IMR-90 (cell line): ENCODE results near the gene TPM4.

Experiments
- BHLHE40 ChIP-seq: fragments of 150-350 bp; IDR thresholded peaks from 2 replicates; pipeline ENCODE4 v1.6.1; 2016; ENCODE audit warnings: mild to moderate bottlenecking, low read depth, low read length
- CEBPB ChIP-seq: IDR thresholded peaks from 2 replicates; pipeline ENCODE4 v1.6.1; 2012; ENCODE audit warnings: low read depth, low read length, improper control_type of control experiment
- MAFK ChIP-seq: IDR thresholded peaks from 2 replicates; pipeline ENCODE4 v1.6.1; 2012; ENCODE audit warnings: low read depth, low read length, improper control_type of control experiment
- MXI1 ChIP-seq: IDR thresholded peaks from 2 replicates; pipeline ENCODE4 v1.6.1; 2012; ENCODE audit warnings: low read depth, mild to moderate bottlenecking, low read length, moderate library complexity, borderline replicate concordance
- POLR2A ChIP-seq: IDR thresholded peaks from 2 replicates; pipeline ENCODE4 v1.6.1; 2012; ENCODE audit warnings: mild to moderate bottlenecking, low read depth, low read length
- RFX5 ChIP-seq: IDR thresholded peaks from 2 replicates; pipeline ENCODE4 v1.8.0; 2012; ENCODE audit warnings: low read depth, mild to moderate bottlenecking, low read length, moderate library complexity
- SMC3 ChIP-seq: fragments of 150-350 bp; IDR thresholded peaks from 2 replicates; pipeline ENCODE4 v1.6.1; 2016; ENCODE audit warnings: low read depth, mild to moderate bottlenecking, antibody characterized with exemption, low read length, moderate library complexity
- TF ChIP-seq, protein P1 (sequence below): conservative IDR thresholded peaks from 2 replicates; pipeline ENCODE4 v1.5.1; 2012; ENCODE audit warnings: mild to moderate bottlenecking, low read depth, low read length, improper control_type of control experiment
- TF ChIP-seq, protein P2 (sequence below): fragments of 150-350 bp; IDR thresholded peaks from 2 replicates; pipeline ENCODE4 v1.6.1; 2017; ENCODE audit warnings: mild to moderate bottlenecking, antibody characterized with exemption, low read length, low read depth

DNA sequence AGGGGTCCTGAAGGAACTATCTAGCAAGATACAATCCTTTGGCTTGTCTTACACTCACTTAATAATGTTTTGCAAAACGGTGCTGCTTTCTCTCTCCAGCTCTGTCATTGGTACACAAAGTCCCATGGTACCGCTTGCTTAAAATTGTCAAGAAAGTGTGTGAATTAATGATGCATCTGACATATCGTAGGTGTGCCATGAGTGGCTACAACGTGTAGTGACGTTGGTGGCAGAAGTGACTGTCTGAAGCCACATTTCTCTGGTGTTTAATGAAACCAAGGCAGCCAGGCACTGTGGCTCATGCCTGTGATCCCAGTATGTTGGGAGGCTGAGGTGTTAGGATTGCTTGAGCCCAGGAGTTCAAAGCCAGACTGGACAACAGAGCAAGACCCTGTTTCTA lies 69.8 kb downstream of the TPM4 start:
- TF ChIP-seq, protein P1, sequence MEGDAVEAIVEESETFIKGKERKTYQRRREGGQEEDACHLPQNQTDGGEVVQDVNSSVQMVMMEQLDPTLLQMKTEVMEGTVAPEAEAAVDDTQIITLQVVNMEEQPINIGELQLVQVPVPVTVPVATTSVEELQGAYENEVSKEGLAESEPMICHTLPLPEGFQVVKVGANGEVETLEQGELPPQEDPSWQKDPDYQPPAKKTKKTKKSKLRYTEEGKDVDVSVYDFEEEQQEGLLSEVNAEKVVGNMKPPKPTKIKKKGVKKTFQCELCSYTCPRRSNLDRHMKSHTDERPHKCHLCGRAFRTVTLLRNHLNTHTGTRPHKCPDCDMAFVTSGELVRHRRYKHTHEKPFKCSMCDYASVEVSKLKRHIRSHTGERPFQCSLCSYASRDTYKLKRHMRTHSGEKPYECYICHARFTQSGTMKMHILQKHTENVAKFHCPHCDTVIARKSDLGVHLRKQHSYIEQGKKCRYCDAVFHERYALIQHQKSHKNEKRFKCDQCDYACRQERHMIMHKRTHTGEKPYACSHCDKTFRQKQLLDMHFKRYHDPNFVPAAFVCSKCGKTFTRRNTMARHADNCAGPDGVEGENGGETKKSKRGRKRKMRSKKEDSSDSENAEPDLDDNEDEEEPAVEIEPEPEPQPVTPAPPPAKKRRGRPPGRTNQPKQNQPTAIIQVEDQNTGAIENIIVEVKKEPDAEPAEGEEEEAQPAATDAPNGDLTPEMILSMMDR = no peak
- TF ChIP-seq BHLHE40 (no peak), CEBPB (no peak), POLR2A (no peak), MAFK (no peak), RFX5 (no peak), SMC3 (no peak), MXI1 (no peak)
- TF ChIP-seq, protein P2, sequence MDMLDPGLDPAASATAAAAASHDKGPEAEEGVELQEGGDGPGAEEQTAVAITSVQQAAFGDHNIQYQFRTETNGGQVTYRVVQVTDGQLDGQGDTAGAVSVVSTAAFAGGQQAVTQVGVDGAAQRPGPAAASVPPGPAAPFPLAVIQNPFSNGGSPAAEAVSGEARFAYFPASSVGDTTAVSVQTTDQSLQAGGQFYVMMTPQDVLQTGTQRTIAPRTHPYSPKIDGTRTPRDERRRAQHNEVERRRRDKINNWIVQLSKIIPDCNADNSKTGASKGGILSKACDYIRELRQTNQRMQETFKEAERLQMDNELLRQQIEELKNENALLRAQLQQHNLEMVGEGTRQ = no peak
